Measurements from ENCODE around the gene GMPPA.

GRCh38 chr2:219512524-219513216 lies 14.0 kb downstream of the GMPPA start:
- TF ChIP-seq POLR2A (IDR thresholded peaks at IDR 0.05) (no peak), EP300 (IDR thresholded peaks at IDR 0.05) (no peak)
